ENCODE measurements around the gene ZAP70.
"Not testable (repeated sequence)": the region's sequence is repeated elsewhere in the genome, so short reads cannot be mapped to it uniquely, and the experiment has no call there.

DNA sequence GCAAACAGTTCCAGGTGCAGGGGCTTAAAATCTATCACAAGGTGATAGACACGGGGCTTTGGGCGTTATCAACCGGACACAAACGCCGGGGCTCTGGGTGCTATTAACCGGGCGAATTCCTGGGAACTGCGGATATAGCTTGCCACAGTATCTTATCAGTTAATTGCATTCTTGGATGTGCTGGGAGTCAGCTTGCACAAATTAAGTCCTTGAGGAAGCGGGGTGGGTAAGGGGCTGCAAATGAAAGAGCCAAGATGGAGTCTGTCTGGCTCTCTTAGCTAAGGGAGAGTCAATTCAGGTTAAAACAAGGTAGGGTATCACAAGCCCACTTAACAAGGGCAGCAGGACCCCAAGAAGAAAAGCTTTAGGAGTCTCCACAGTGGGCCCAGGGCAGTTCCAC is 1.2 kb upstream of the ZAP70 start:
- TF ChIP-seq, protein P1, sequence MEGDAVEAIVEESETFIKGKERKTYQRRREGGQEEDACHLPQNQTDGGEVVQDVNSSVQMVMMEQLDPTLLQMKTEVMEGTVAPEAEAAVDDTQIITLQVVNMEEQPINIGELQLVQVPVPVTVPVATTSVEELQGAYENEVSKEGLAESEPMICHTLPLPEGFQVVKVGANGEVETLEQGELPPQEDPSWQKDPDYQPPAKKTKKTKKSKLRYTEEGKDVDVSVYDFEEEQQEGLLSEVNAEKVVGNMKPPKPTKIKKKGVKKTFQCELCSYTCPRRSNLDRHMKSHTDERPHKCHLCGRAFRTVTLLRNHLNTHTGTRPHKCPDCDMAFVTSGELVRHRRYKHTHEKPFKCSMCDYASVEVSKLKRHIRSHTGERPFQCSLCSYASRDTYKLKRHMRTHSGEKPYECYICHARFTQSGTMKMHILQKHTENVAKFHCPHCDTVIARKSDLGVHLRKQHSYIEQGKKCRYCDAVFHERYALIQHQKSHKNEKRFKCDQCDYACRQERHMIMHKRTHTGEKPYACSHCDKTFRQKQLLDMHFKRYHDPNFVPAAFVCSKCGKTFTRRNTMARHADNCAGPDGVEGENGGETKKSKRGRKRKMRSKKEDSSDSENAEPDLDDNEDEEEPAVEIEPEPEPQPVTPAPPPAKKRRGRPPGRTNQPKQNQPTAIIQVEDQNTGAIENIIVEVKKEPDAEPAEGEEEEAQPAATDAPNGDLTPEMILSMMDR (IDR thresholded peaks at IDR 0.05) = not testable (repeated sequence)
- not testable (repeated sequence) for TF ChIP-seq POLR2A, EP300 (IDR thresholded peaks at IDR 0.05)

Measured in ovary (tissue), 3 donors.